WERI-Rb-1 (cell line): ENCODE data around the gene MICALL2.

ENCODE experiments used
- DNase-seq: peaks from one replicate; pipeline ENCODE4 v3.0.0-alpha.2; 2020
- H3K27ac ChIP-seq: fragments of 250-450 bp; sonication (Bioruptor Pico); 2 replicates; pipeline ENCODE4 v1.5.1; 2020; ENCODE audit warnings: mild to moderate bottlenecking, moderate library complexity
- H3K27me3 ChIP-seq: fragments of 250-450 bp; sonication (Bioruptor Pico); 2 replicates; pipeline ENCODE4 v1.5.1; 2021; ENCODE audit warnings: mild to moderate bottlenecking, low read depth, moderate library complexity; ENCODE audit not compliant: insufficient read depth, severe bottlenecking
- H3K36me3 ChIP-seq: fragments of 250-450 bp; sonication (Bioruptor Pico); 2 replicates; pipeline ENCODE4 v1.5.1; 2020; ENCODE audit warnings: mild to moderate bottlenecking, moderate library complexity
- H3K4me3 ChIP-seq: 2 replicates; pipeline ENCODE4 v1.5.1; 2011; ENCODE audit warnings: low read depth, mild to moderate bottlenecking, control low read depth, low read length
- H3K9me3 ChIP-seq: fragments of 250-450 bp; sonication (Bioruptor Pico); 2 replicates; pipeline ENCODE4 v1.5.1; 2021; ENCODE audit warnings: mild to moderate bottlenecking, moderate library complexity; ENCODE audit not compliant: severe bottlenecking
- CTCF ChIP-seq: IDR thresholded peaks from 2 replicates; pipeline ENCODE4 v1.5.1; 2011; ENCODE audit warnings: low read depth, mild to moderate bottlenecking, control low read depth, inconsistent platforms, low read length

Gene MICALL2

GRCh38 chr7:1408466-1408865 is 50.8 kb downstream of the MICALL2 start:
- H3K27me3 ChIP-seq: no peaks in the 10 kb centered on the region
- no peak for TF ChIP-seq CTCF
- H3K27ac ChIP-seq: no peak overlapping the region

GRCh38 chr7:1407892-1408291 is 51.4 kb downstream of the MICALL2 start:
- Histone ChIP-seq H3K36me3 (no peaks in the 10 kb centered on the region), H3K27ac (peak overlapping the region; percentile 26; the same call in 1 of the 2 replicates), H3K9me3 (peaks cover 2% of the 10 kb centered on the region), H3K27me3 (no peaks in the 10 kb centered on the region), H3K4me3 (no peak overlapping the region)
- TF ChIP-seq CTCF: no peak
- DNase-seq: no peak

More at GRCh38 chr7:1408466-1408865, 50.8 kb downstream of the MICALL2 start:
- Histone ChIP-seq H3K4me3 (no peak overlapping the region), H3K36me3 (no peaks in the 10 kb centered on the region), H3K9me3 (peaks cover 4% of the 10 kb centered on the region)
- DNase-seq: no peak

- no peaks in the 10 kb centered on the region for H3K27me3 ChIP-seq
- DNase-seq: no peak
- no peak overlapping the region for H3K27ac ChIP-seq
- peaks cover 5% of the 10 kb centered on the region for H3K9me3 ChIP-seq
- no peak overlapping the region for H3K4me3 ChIP-seq
- TF ChIP-seq CTCF: no peak
- no peaks in the 10 kb centered on the region for H3K36me3 ChIP-seq
Observed at GRCh38 chr7:1404898-1405548, 54.2 kb downstream of the MICALL2 start.

- no peak overlapping the region for H3K27ac ChIP-seq
- no peak overlapping the region for H3K4me3 ChIP-seq
- no peaks in the 10 kb centered on the region for H3K36me3 ChIP-seq
- peaks cover 5% of the 10 kb centered on the region for H3K9me3 ChIP-seq
- no peak for TF ChIP-seq CTCF
- DNase-seq: no peak
- no peaks in the 10 kb centered on the region for H3K27me3 ChIP-seq
Observed at GRCh38 chr7:1404460-1404809, 54.8 kb downstream of the MICALL2 start.

GRCh38 chr7:1403638-1404459 is 55.4 kb downstream of the MICALL2 start:
- Histone ChIP-seq H3K27ac (no peak overlapping the region), H3K27me3 (no peaks in the 10 kb centered on the region), H3K36me3 (no peaks in the 10 kb centered on the region), H3K9me3 (peaks cover 5% of the 10 kb centered on the region), H3K4me3 (no peak overlapping the region)
- TF ChIP-seq CTCF: no peak
- no peak for DNase-seq
